ENCODE measurements around the gene FRMD4A.

GRCh38 chr10:13880760-13881159 is 450.0 kb downstream of the FRMD4A start:
- no peak for TF ChIP-seq EZH2phosphoT487 (IDR thresholded peaks at IDR 0.05; ENCODE audit: low read depth, severe bottlenecking, unreplicated experiment)
- TF ChIP-seq CTCF (IDR thresholded peaks at IDR 0.05; ENCODE audit: poor library complexity): no peak
- no peak for TF ChIP-seq EZH2 (IDR thresholded peaks at IDR 0.05; ENCODE audit: borderline replicate concordance)

Data from hepatocyte (in vitro differentiated cells).